Measurements from ENCODE around the gene EPYC.
"Not testable (repeated sequence)": the region's sequence is repeated elsewhere in the genome, so short reads cannot be mapped to it uniquely, and the experiment has no call there.

The EPYC gene

GRCh38 chr12:90989686-90990111 lies 15.1 kb downstream of the EPYC start:
- DNase-seq, result no peak

- DNase-seq, result no peak
These were observed 17.3 kb downstream of the EPYC start for GRCh38 chr12:90987520-90987919.

- DNase-seq, result no peak
These were observed 17.7 kb downstream of the EPYC start for GRCh38 chr12:90987101-90987500.

GRCh38 chr12:90985331-90985730 lies 19.4 kb downstream of the EPYC start:
- not testable (repeated sequence) for DNase-seq

- DNase-seq, result no peak
These were observed 20.7 kb downstream of the EPYC start for GRCh38 chr12:90984114-90984513.

GRCh38 chr12:90982170-90982569 lies 22.6 kb downstream of the EPYC start:
- no peak for DNase-seq

GRCh38 chr12:90979951-90980350 lies 24.8 kb downstream of the EPYC start:
- no peak for DNase-seq

GRCh38 chr12:90979019-90979418 lies 25.8 kb downstream of the EPYC start:
- DNase-seq, result no peak

GRCh38 chr12:90978117-90978770 lies 26.5 kb downstream of the EPYC start:
- DNase-seq, result no peak

GRCh38 chr12:90977224-90977623 lies 27.5 kb downstream of the EPYC start:
- DNase-seq, result no peak

GRCh38 chr12:90974286-90974685 lies 30.5 kb downstream of the EPYC start:
- no peak for DNase-seq

GRCh38 chr12:90972226-90972625 lies 32.5 kb downstream of the EPYC start:
- DNase-seq, result no peak

GRCh38 chr12:90970911-90971310 lies 33.9 kb downstream of the EPYC start:
- DNase-seq, result no peak

- no peak for DNase-seq
These were observed 34.3 kb downstream of the EPYC start for GRCh38 chr12:90970471-90970870.

- DNase-seq, result no peak
These were observed 34.9 kb downstream of the EPYC start for GRCh38 chr12:90969851-90970250.

GRCh38 chr12:90969346-90969745 lies 35.4 kb downstream of the EPYC start:
- no peak for DNase-seq

- DNase-seq, result no peak
These were observed 39.6 kb downstream of the EPYC start for GRCh38 chr12:90965204-90965603.

- DNase-seq, result no peak
These were observed 40.2 kb downstream of the EPYC start for GRCh38 chr12:90964616-90965015.

- DNase-seq, result no peak
These were observed 40.8 kb downstream of the EPYC start for GRCh38 chr12:90963946-90964345.

- DNase-seq, result no peak
These were observed 43.6 kb downstream of the EPYC start for GRCh38 chr12:90961154-90961553.

GRCh38 chr12:90959538-90960139 lies 45.1 kb downstream of the EPYC start:
- DNase-seq, result no peak

- no peak for DNase-seq
These were observed 45.7 kb downstream of the EPYC start for GRCh38 chr12:90959032-90959431.

GRCh38 chr12:90958347-90958746 lies 46.4 kb downstream of the EPYC start:
- DNase-seq, result no peak

- no peak for DNase-seq
These were observed 49.9 kb downstream of the EPYC start, which contains the start of gene CCER1 for GRCh38 chr12:90954921-90955320. TSS of gene CCER1 (minus strand) at chr12:90955176. CDS start at chr12:90954742, 434 bp downstream.

- no peak for DNase-seq
These were observed 50.3 kb downstream of the EPYC start for GRCh38 chr12:90954428-90954827.

All from 8988T (cell line).